ENCODE results near the gene IFITM5. TPM values are rescaled to one million over a fixed set of nuclear protein-coding genes. Genes with fewer than 3 reads are reported as not detected.
"Not testable (repeated sequence)": the region's sequence is repeated elsewhere in the genome, so short reads cannot be mapped to it uniquely, and the experiment has no call there.

Gene IFITM5
- total RNA-seq, 1 donor from 2014 or later: not detected

DNA sequence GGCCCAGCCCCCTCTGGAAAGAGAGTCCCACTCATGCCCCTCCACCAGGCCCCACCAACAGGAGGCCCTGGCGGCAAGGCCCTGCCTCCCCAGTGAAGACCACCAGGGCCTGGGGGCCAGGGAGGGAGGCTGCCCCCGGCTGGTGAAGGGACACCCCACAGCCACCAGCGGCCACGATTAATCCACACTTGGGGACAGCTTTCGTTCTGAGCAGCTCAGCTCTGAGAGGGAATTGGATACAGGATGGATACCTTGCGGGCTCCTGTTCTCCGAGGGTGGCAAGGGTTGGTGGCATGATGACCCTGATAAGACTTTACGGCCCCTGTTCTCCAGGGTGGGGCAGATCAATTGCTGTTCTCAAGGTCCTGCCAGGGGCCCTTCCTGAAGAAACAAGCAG, 28.0 kb downstream of the IFITM5 start:
- no peak for DNase-seq (ENCODE audit: low read depth)
- no peak for TF ChIP-seq CTCF (conservative IDR thresholded peaks at IDR 0.05; ENCODE audit: low read depth, low read length)
- H3K4me3 ChIP-seq (ENCODE audit: low read depth, low read length): no peak overlapping the region

- H3K4me3 ChIP-seq (ENCODE audit: low read depth, low read length): no peak overlapping the region
- no peak for DNase-seq (ENCODE audit: low read depth)
- no peak for TF ChIP-seq CTCF (conservative IDR thresholded peaks at IDR 0.05; ENCODE audit: low read depth, low read length)
These were observed 28.6 kb downstream of the IFITM5 start for GRCh38 chr11:270451-271318.

- TF ChIP-seq CTCF (conservative IDR thresholded peaks at IDR 0.05; ENCODE audit: low read depth, low read length): peak; percentile 12
- DNase-seq (ENCODE audit: low read depth): peak; percentile 22
- H3K4me3 ChIP-seq (ENCODE audit: low read depth, low read length): no peak overlapping the region
These were observed 30.0 kb downstream of the IFITM5 start for GRCh38 chr11:269146-269890.

GRCh38 chr11:268716-269145, 30.6 kb downstream of the IFITM5 start:
- not testable (repeated sequence) for DNase-seq (ENCODE audit: low read depth)

GRCh38 chr11:267491-267994, 31.8 kb downstream of the IFITM5 start:
- no peak for DNase-seq (ENCODE audit: low read depth)
- peak overlapping the region; percentile 7 for H3K4me3 ChIP-seq (ENCODE audit: low read depth, low read length)
- no peak for TF ChIP-seq CTCF (conservative IDR thresholded peaks at IDR 0.05; ENCODE audit: low read depth, low read length)

More at GRCh38 chr11:268716-269145, 30.6 kb downstream of the IFITM5 start:
- not testable (repeated sequence) for H3K4me3 ChIP-seq (ENCODE audit: low read depth, low read length)

DNA sequence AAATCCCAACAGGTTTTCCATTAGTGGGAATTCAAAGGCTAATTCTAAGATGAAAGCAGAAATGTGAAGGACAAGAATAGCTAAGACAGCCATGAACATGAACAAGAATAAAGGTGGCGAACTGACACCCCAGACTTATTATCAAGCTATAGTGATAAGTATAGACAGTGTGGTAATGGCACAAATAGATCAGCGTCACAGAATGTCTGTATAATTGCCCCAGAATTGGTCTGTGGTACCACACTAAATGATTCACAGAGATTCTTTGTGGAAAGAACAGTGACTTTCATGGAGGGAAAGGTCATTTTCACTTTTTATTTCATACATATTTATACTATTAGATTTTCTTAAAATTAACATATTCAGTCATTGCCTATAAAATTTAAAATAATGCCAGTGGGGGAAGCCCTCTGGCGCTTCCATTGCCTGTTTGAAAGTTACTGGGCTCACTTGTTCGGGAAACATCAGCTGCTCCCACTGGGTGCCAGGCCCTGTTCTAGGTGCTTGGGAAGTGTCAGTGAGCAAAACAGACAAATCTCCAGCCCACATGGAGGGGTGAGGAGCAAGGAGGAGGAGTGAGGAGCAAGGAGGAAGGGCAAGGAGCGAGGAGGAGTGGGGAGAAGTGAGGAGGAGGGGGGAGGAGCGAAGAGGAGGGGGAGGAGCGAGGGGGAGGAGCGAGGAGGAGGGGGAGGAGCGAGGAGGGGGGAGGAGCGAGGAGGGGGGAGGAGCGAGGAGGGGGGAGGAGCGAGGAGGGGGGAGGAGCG, 32.5 kb downstream of the IFITM5 start:
- no peak overlapping the region for H3K4me3 ChIP-seq (ENCODE audit: low read depth, low read length)
- TF ChIP-seq CTCF (conservative IDR thresholded peaks at IDR 0.05; ENCODE audit: low read depth, low read length): no peak
- DNase-seq (ENCODE audit: low read depth): no peak

GRCh38 chr11:261624-262023, 37.7 kb downstream of the IFITM5 start:
- TF ChIP-seq CTCF (conservative IDR thresholded peaks at IDR 0.05; ENCODE audit: low read depth, low read length): no peak
- H3K4me3 ChIP-seq (ENCODE audit: low read depth, low read length): no peak overlapping the region
- DNase-seq (ENCODE audit: low read depth): no peak
